GM18858 (cell line): Measurements from ENCODE around the gene MAPK8IP2.
"Not testable (repeated sequence)": the region's sequence is repeated elsewhere in the genome, so short reads cannot be mapped to it uniquely, and the experiment has no call there.

Source experiments
- ATAC-seq: cut with Tn5 transposase; IDR thresholded peaks from one replicate; pipeline ENCODE4 v1.9.1; 2021; ENCODE audit not compliant: unreplicated experiment

Gene MAPK8IP2

DNA sequence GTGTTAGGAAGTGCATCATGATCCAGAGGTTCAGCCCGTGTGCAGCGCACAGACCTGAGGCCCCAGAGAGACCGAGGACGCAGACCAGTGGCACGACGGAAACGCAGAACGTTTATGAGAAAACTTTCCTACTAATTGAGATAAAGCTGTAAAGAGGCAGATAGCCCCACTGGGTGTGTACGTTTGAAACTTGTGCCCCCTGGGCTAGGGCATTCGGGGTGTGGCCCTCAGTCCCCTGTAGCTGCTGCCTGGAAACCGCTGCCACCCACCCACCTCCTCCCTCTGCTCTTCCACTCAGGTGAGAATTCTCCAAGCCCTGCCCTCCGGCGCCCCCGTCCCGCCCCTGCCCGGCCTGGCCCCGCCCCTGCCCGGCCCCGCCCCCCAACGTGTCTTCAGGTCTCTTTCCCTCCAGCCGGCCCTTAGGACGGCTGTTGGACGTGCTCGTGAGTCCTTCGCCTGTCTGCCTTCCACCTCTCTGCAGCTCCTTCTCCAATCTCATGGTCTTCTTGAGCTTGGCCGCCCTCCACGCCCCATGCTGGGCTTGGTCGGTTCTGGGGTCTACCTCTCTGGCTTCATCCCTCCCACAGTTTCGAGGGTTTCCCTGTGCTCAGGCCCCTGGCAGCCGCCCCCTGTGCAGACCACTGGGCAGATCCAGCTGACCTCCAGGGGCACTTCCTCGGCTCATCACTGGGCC lies 12.1 kb downstream of the MAPK8IP2 start:
- no peak for ATAC-seq

DNA sequence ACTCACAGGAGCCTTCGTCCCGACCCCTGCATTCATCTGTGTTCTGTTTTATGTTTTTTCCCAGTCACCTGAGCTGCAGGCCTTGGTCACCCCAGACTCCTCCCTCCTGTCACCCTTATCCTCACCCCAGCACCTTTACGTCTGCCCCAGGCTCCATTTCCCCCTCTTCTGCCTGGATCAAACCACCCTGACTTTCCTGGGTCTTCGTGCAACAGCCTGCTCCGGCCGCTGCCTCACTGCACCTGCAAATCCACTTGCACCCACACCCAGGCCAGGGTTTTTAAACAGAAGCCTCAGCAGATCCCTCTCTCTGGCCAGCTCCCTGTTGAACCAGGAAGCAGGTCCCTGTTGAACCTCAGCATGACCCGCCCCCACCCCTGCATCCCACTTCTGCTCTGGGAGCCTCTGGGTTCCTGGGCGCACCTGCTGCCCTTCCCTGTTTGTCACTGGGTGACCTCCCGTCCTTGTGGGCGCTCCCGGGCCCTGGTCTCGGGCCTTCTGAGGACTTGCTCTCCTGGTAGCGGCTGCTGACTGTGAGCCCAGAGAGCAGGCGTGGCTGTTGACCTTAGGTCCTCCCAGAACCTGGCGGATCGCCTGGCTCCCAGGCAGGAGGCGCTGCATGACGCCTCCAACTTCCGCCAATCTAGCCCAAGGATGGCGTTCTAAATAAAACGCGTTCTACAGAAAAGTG lies 12.8 kb downstream of the MAPK8IP2 start:
- ATAC-seq: no peak

GRCh38 chr22:50614296-50614695 lies 13.7 kb downstream of the MAPK8IP2 start:
- not testable (repeated sequence) for ATAC-seq

GRCh38 chr22:50620593-50621355 lies 20.2 kb downstream of the MAPK8IP2 start:
- peak; percentile 26 for ATAC-seq

GRCh38 chr22:50621356-50621880 lies 20.8 kb downstream of the MAPK8IP2 start:
- peak; percentile 38 for ATAC-seq

- no peak for ATAC-seq
These were observed 21.5 kb downstream of the MAPK8IP2 start for GRCh38 chr22:50621948-50622722.

DNA sequence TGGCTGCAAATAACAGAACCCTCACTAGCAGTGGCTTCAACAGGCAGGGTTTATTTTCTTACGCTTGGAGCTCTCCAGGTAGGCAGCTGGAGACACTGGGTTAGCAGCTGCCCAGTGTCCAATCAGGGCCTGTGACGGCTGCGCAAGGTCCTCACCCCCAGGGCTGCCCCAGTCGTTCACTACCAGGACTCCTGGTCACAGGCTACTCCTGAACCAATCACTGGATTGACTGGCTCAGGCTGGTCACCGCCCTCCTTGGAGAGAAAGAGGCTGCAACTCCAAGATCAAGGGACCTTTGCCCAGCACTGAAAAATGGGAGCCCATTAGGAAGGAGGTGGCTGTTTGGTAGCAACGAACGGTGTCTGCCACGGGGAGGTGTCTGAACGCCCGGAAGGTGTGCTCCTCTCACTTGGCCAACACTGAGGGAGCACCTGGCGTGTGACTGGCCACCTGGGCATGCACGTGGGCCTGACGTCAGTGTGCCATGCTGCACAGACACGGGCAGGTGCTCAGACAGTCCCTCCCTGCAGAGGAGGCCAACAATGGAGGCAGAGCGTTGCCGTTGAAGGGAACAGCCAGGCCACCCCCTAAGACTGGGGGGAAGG lies 22.2 kb downstream of the MAPK8IP2 start:
- no peak for ATAC-seq

GRCh38 chr22:50624347-50625130 lies 23.9 kb downstream of the MAPK8IP2 start:
- no peak for ATAC-seq

DNA sequence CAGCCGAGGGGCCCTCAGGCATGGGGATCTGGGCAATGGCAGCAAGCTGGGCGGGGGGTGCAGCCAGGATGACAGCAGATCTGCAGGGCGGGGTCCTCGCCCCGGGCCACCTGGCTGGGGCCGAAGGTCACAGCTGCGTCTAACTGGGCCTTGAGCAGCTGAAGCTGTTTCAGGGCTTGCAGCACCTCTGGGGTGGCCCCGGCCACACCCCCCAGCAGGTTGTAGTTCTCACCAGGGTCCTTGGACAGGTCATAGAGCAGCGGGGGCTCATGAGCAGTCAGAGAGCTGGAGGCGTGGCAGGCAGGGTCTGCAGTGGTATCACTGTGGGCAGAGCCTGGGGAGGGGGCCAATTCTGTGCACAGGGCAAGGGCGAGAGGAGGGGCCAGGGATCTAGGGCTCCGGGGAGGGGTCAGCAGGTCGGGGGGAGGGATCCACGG lies 24.6 kb downstream of the MAPK8IP2 start:
- no peak for ATAC-seq

GRCh38 chr22:50625568-50626313 lies 25.1 kb downstream of the MAPK8IP2 start:
- no peak for ATAC-seq

GRCh38 chr22:50626314-50626849 lies 25.8 kb downstream of the MAPK8IP2 start:
- no peak for ATAC-seq

GRCh38 chr22:50626850-50627641 lies 26.5 kb downstream of the MAPK8IP2 start:
- no peak for ATAC-seq

- no peak for ATAC-seq
These were observed 27.3 kb downstream of the MAPK8IP2 start, which contains the start of gene ARSA for GRCh38 chr22:50627642-50628542. Gene ARSA, minus strand, starts transcription at chr22:50628152. Its CDS starts 373 bp downstream, at chr22:50627779.

GRCh38 chr22:50628543-50629134 lies 28.0 kb downstream of the MAPK8IP2 start:
- no peak for ATAC-seq

DNA sequence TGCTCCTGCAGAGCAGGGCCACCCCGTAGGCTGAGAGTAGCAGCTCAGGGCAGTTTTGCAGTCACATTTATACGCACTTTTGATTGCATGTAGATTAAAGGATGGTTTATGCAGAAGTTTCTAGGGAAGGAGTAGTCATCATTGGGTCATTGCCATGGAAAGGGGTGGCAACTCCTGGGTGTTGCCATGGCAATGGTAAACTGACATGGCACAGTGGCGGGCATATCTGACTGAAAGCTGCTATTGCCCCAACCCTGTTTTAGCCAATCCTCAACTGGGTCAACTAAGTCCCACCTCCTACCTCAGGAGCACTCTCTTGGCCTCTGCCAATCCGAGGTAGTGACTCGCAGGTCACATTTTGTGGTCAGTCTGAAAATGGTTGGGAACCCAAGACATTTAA lies 29.8 kb downstream of the MAPK8IP2 start:
- ATAC-seq: no peak

- no peak for ATAC-seq
These were observed 32.5 kb downstream of the MAPK8IP2 start for GRCh38 chr22:50633086-50633485.
